Measurements from ENCODE around the gene PLIN3. TPM values are rescaled to one million over a fixed set of nuclear protein-coding genes. Genes with fewer than 3 reads are reported as not detected.

The PLIN3 gene
- total and polyA plus RNA-seq, 9 of the 15 experiments (the other 6 are each of a cell fraction or from before 2014, with no cell fraction given) = 7.5 to 75.6 (median 43.1) TPM

DNA sequence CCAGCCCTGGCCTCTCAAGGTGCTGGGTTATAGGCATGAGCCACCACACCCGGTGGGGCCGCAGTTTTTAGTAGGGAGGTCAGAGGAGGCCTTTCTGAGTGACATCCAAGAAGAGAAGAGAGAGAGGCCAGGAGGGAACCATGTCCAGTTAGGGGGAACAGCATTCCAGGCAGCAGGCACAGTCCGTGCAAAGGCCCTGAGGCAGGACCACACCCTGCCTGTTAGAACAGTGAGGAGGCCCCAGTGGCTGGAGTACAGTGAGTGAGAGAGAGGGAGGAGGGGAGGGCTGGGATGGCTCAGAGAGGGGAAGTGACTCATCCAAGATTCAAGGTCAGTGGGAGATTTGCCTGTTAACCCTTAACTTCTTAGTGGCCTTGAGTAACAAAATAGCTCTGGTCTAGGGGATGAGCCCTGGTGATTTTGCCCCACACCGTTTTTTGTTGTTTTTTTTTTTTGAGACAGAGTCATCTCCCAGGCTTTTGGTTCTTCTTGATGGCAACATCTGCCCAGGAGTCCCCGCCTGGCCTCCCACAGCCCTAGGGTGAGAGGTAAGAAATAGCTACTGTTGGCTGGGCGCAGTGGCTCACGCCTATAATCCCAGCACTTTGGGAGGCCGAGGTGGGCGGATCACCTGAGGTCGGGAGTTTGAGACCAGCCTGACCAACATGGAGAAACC is 2.7 kb upstream of the PLIN3 start (continued):
- TF ChIP-seq, protein P1, sequence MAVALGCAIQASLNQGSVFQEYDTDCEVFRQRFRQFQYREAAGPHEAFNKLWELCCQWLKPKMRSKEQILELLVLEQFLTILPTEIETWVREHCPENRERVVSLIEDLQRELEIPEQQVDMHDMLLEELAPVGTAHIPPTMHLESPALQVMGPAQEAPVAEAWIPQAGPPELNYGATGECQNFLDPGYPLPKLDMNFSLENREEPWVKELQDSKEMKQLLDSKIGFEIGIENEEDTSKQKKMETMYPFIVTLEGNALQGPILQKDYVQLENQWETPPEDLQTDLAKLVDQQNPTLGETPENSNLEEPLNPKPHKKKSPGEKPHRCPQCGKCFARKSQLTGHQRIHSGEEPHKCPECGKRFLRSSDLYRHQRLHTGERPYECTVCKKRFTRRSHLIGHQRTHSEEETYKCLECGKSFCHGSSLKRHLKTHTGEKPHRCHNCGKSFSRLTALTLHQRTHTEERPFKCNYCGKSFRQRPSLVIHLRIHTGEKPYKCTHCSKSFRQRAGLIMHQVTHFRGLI (CRISPR knock-in tag; IDR thresholded peaks at IDR 0.05) = no peak
- no peak for TF ChIP-seq POLR3G (IDR thresholded peaks at IDR 0.05; ENCODE audit: extremely low read depth, insufficient read length, insufficient replicate concordance)
- TF ChIP-seq IFI16 (CRISPR knock-in tag; IDR thresholded peaks at IDR 0.05) = no peak
- no peak for TF ChIP-seq TAF9B (IDR thresholded peaks at IDR 0.05; ENCODE audit: partially characterized antibody)
- no peak for TF ChIP-seq ZNF174 (CRISPR knock-in tag; IDR thresholded peaks at IDR 0.05)
- TF ChIP-seq TFAM (CRISPR knock-in tag; conservative IDR thresholded peaks at IDR 0.05) = no peak
- TF ChIP-seq, protein P2, sequence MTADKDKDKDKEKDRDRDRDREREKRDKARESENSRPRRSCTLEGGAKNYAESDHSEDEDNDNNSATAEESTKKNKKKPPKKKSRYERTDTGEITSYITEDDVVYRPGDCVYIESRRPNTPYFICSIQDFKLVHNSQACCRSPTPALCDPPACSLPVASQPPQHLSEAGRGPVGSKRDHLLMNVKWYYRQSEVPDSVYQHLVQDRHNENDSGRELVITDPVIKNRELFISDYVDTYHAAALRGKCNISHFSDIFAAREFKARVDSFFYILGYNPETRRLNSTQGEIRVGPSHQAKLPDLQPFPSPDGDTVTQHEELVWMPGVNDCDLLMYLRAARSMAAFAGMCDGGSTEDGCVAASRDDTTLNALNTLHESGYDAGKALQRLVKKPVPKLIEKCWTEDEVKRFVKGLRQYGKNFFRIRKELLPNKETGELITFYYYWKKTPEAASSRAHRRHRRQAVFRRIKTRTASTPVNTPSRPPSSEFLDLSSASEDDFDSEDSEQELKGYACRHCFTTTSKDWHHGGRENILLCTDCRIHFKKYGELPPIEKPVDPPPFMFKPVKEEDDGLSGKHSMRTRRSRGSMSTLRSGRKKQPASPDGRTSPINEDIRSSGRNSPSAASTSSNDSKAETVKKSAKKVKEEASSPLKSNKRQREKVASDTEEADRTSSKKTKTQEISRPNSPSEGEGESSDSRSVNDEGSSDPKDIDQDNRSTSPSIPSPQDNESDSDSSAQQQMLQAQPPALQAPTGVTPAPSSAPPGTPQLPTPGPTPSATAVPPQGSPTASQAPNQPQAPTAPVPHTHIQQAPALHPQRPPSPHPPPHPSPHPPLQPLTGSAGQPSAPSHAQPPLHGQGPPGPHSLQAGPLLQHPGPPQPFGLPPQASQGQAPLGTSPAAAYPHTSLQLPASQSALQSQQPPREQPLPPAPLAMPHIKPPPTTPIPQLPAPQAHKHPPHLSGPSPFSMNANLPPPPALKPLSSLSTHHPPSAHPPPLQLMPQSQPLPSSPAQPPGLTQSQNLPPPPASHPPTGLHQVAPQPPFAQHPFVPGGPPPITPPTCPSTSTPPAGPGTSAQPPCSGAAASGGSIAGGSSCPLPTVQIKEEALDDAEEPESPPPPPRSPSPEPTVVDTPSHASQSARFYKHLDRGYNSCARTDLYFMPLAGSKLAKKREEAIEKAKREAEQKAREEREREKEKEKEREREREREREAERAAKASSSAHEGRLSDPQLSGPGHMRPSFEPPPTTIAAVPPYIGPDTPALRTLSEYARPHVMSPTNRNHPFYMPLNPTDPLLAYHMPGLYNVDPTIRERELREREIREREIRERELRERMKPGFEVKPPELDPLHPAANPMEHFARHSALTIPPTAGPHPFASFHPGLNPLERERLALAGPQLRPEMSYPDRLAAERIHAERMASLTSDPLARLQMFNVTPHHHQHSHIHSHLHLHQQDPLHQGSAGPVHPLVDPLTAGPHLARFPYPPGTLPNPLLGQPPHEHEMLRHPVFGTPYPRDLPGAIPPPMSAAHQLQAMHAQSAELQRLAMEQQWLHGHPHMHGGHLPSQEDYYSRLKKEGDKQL (CRISPR knock-in tag; IDR thresholded peaks at IDR 0.05; ENCODE audit: borderline replicate concordance) = no peak
- no peak for TF ChIP-seq SP2 (IDR thresholded peaks at IDR 0.05; ENCODE audit: extremely low read depth, low read depth, low read length, poor library complexity, severe bottlenecking)
- TF ChIP-seq ZKSCAN1 (IDR thresholded peaks at IDR 0.05; ENCODE audit: low read depth, low read length) = peak; percentile 73; the same call in 1 of the 2 replicates
- no peak for TF ChIP-seq FOXJ2 (tag; IDR thresholded peaks at IDR 0.05)
- TF ChIP-seq E2F3 (CRISPR knock-in tag; IDR thresholded peaks at IDR 0.05) = no peak
- no peak for TF ChIP-seq FOXJ3 (CRISPR knock-in tag; IDR thresholded peaks at IDR 0.05)
- TF ChIP-seq CREB1 (IDR thresholded peaks at IDR 0.05) = no peak
- TF ChIP-seq CREB1 (CRISPR knock-in tag; IDR thresholded peaks at IDR 0.05) = no peak
- TF ChIP-seq WHSC1 (IDR thresholded peaks at IDR 0.05; ENCODE audit: low read length) = no peak
- TF ChIP-seq KLF10 (CRISPR knock-in tag; IDR thresholded peaks at IDR 0.05) = no peak
- TF ChIP-seq, protein P3, sequence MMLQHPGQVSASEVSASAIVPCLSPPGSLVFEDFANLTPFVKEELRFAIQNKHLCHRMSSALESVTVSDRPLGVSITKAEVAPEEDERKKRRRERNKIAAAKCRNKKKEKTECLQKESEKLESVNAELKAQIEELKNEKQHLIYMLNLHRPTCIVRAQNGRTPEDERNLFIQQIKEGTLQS (IDR thresholded peaks at IDR 0.05) = peak; percentile 96
- TF ChIP-seq, protein P3 (CRISPR knock-in tag; conservative IDR thresholded peaks at IDR 0.05) = peak; percentile 70
- TF ChIP-seq SMAD4 (CRISPR knock-in tag; conservative IDR thresholded peaks at IDR 0.05) = peak; percentile 73
- TF ChIP-seq, protein P4, sequence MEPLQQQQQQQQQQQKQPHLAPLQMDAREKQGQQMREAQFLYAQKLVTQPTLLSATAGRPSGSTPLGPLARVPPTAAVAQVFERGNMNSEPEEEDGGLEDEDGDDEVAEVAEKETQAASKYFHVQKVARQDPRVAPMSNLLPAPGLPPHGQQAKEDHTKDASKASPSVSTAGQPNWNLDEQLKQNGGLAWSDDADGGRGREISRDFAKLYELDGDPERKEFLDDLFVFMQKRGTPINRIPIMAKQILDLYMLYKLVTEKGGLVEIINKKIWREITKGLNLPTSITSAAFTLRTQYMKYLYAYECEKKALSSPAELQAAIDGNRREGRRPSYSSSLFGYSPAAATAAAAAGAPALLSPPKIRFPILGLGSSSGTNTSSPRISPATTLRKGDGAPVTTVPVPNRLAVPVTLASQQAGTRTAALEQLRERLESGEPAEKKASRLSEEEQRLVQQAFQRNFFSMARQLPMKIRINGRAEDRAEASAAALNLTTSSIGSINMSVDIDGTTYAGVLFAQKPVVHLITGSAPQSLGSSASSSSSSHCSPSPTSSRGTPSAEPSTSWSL (CRISPR knock-in tag; IDR thresholded peaks at IDR 0.05; ENCODE audit: borderline replicate concordance) = no peak

Measured in K562 (cell line).